ENCODE results near the gene ZNF324.
"Not testable (repeated sequence)": the region's sequence is repeated elsewhere in the genome, so short reads cannot be mapped to it uniquely, and the experiment has no call there.

Gene ZNF324

DNA sequence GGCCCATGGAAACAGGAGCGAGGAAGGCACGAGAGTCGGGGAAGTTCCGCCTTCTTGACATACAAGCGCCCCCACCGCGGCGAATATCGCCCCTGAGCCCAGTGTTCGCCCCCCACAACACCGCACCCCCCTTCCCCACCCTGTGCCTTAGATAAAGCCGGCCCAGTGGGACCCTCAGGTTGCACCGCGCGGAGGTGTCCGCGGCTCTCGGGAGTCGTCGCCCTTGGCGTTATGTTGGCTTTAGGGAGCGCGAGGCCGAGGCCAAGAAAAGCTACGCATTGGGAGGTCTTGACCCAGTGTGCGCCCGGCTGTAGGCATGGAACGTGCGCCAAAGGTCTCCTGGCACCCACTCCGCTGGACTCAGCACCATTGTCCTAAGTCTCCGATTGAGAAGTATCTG lies 26.3 kb upstream of the ZNF324 start:
- H3K4me1 ChIP-seq, result no peaks in the 10 kb centered on the region
- H3K36me3 ChIP-seq, result peaks cover 12% of the 10 kb centered on the region
- no peaks in the 10 kb centered on the region for H3K27me3 ChIP-seq
- peaks cover 6% of the 10 kb centered on the region for H3K9me3 ChIP-seq
- DNase-seq, result no peak
- peak overlapping the region; percentile 84 for H3K4me3 ChIP-seq (ENCODE audit: low read depth, low read length)
- TF ChIP-seq, protein P1, sequence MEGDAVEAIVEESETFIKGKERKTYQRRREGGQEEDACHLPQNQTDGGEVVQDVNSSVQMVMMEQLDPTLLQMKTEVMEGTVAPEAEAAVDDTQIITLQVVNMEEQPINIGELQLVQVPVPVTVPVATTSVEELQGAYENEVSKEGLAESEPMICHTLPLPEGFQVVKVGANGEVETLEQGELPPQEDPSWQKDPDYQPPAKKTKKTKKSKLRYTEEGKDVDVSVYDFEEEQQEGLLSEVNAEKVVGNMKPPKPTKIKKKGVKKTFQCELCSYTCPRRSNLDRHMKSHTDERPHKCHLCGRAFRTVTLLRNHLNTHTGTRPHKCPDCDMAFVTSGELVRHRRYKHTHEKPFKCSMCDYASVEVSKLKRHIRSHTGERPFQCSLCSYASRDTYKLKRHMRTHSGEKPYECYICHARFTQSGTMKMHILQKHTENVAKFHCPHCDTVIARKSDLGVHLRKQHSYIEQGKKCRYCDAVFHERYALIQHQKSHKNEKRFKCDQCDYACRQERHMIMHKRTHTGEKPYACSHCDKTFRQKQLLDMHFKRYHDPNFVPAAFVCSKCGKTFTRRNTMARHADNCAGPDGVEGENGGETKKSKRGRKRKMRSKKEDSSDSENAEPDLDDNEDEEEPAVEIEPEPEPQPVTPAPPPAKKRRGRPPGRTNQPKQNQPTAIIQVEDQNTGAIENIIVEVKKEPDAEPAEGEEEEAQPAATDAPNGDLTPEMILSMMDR (IDR thresholded peaks at IDR 0.05; ENCODE audit: low read depth, low read length), result no peak

DNA sequence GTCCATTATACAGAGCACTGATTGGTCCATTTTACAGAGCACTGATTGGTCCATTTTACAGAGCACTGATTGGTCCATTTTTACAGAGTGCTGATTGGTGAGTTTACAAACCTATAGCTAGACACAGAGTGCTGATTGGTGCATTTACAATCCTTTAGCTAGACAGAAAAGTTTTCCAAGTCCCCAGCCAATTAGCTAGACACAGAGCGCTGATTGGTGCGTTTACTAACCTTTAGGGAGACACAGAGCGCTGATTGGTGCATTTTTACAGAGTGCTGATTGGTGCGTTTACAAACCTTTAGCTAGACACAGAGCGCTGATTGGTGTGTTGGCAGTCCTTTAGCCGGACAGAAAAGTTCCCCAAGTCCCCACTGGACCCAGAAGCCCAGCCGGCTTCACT lies 23.9 kb upstream of the ZNF324 start:
- DNase-seq; H3K4me3 ChIP-seq (ENCODE audit: low read depth, low read length): not testable (repeated sequence)

DNA sequence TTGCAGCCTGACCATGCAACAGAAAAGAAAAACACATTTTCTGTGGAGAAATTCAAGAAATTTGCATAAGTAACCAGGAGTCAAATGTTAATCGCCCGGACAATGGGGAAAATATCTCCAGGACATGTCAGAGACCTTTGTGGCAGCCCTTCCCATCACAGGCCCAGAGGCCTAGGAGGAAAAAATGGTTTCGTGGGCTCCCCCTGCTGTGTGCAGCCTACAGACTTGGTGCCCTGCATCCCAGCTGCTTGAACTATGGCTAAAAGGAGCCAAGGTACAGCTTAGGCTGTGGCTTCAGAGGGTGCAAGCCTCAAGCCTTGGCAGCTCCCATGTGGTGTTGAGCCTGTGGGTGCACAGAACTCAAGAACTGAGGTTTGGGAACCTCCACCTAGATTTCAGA lies 18.0 kb upstream of the ZNF324 start:
- H3K27me3 ChIP-seq; H3K4me1 ChIP-seq; H3K4me3 ChIP-seq (ENCODE audit: low read depth, low read length); DNase-seq; H3K36me3 ChIP-seq; H3K9me3 ChIP-seq: not testable (repeated sequence)

More for the DNA sequence above, 23.9 kb upstream of the ZNF324 start:
- H3K9me3 ChIP-seq, H3K36me3 ChIP-seq, H3K4me1 ChIP-seq, H3K27me3 ChIP-seq: not testable (repeated sequence)

DNA sequence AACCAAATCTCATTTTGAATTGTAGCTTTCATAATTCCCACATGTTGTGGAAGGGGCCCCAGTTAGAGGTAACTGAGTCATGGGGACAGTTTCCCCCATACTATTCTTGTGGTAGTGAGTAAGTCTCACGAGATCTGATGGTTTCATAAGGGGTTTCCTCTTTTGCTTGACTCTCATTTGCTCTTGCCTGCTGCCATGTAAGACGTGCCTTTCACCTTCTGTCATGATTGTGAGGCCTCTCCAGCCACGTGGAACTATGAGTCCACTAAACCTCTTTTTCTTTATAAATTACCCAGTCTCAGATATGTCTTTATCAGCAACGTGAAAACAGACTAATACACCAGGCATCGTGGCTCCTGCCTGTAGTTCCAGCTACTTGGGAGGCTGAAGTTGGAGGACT lies 16.9 kb upstream of the ZNF324 start:
- H3K36me3 ChIP-seq; H3K9me3 ChIP-seq; DNase-seq; H3K4me1 ChIP-seq; H3K27me3 ChIP-seq; H3K4me3 ChIP-seq (ENCODE audit: low read depth, low read length): not testable (repeated sequence)

DNA sequence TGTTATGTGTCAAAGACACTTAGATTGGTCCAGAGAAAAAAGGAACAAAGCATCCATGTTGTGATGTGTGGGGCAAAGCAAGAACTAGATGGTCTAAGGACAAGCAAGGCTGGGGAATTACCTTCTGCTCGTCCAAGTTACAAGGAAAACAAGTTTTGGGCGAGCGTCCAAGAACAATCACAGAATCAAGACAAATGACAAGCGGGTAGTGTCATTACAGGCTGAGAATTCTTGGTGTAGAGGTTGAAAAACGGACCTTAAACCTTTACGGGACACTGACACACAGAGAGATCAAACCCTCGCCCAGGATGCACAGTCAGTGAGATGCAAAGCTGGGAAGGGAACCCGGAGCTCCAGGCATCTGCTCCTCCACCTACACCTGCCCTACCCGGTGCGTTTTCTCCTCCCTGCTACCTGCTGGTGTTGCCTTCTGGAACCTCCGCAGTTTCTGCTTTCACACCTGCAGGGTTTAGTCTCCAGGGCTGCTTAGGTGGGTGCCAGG lies 16.0 kb upstream of the ZNF324 start:
- H3K4me3 ChIP-seq (ENCODE audit: low read depth, low read length), result peak overlapping the region; percentile 64
- H3K9me3 ChIP-seq, result peaks cover 3% of the 10 kb centered on the region; the same call in 1 of the 2 replicates
- H3K27me3 ChIP-seq, result peaks cover 3% of the 10 kb centered on the region; the same call in 1 of the 2 replicates
- TF ChIP-seq, protein P1 (IDR thresholded peaks at IDR 0.05; ENCODE audit: low read depth, low read length), result no peak
- H3K36me3 ChIP-seq, result no peaks in the 10 kb centered on the region
- no peaks in the 10 kb centered on the region for H3K4me1 ChIP-seq
- no peak for DNase-seq

DNA sequence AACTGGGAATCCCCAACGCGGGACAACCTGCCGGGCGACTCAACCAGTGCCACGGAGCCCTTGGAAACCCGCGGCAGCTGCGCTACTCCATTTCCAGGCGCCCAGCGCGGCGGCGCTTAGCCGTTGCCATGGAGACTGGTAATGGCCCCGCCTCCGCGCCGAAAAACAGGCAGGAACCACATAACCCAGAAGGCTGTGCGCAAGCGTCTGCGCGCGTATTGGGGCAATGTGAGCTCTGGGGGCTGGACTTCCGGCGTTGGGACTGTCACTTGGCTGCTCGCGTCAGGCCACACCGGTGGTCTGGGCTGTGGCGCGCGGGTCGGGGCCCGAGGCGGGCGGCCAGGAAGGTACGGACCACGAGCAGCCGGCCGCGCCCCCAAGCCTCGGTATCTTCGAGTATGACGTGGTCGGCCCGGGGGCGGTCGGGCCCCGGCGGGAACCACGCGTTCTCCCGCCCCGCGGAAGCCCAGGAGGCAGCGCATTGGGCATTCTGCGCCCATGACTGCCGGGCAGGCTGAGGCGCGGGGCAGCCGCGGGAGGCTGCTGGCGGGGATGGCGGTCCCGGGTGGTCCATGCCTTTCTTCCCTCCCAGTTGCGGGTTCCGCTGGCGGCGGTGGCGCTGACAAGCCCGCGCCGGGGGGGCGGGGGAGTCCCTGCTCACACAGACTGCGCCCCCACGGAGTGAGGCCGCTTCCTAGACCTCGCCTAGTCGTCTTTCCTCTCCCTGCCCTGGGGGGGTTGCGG lies 15.3 kb upstream of the ZNF324 start, which contains the start of gene ZNF324B:
Gene ZNF324B (plus strand): TSS at position 265 of the 744 bp plus-strand sequence. CDS start 2,080 bp downstream, outside the sequence.
- Histone ChIP-seq H3K36me3 (0 out of 2 replicates have a peak, but pooled peaks cover 1% of the 10 kb centered on the region), H3K4me1 (no peaks in the 10 kb centered on the region), H3K27me3 (no peaks in the 10 kb centered on the region; the same call in 1 of the 2 replicates), H3K9me3 (peaks cover 3% of the 10 kb centered on the region; the same call in 1 of the 2 replicates), H3K4me3 (ENCODE audit: low read depth, low read length) (peak within 1 kb of the TSS; percentile 64)
- TF ChIP-seq, protein P1 (IDR thresholded peaks at IDR 0.05; ENCODE audit: low read depth, low read length), result no peak
- DNase-seq, result peak; percentile 98

DNA sequence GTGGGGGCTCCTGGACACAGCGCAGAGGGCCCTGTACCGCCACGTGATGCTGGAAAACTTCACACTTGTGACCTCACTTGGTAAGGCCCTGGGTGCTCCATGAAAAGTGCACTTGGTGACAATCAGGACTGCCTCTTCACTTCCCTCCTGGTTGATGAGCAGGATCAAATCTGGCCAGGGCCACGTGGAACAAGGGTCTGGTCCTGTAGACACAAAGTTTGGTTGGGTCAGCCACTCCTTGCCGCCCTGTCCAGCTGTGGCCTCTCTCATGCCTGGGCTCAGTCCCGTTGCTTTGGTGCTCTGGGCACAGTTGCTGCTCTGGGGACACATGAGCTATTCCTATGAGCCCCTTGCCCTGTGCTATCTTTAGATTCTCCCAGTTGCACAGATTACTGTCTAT lies 13.1 kb upstream of the ZNF324 start:
- TF ChIP-seq, protein P1 (IDR thresholded peaks at IDR 0.05; ENCODE audit: low read depth, low read length), result no peak
- Histone ChIP-seq H3K9me3 (no peaks in the 10 kb centered on the region), H3K4me1 (no peaks in the 10 kb centered on the region), H3K4me3 (ENCODE audit: low read depth, low read length) (no peak overlapping the region), H3K36me3 (0 out of 2 replicates have a peak, but pooled peaks cover 3% of the 10 kb centered on the region), H3K27me3 (no peaks in the 10 kb centered on the region)
- DNase-seq, result no peak
